HG03066 (cell line): ENCODE measurements around the gene BPI.
"Not testable (repeated sequence)": the region's sequence is repeated elsewhere in the genome, so short reads cannot be mapped to it uniquely, and the experiment has no call there.

ENCODE experiments used
- ATAC-seq: cut with Tn5 transposase; IDR thresholded peaks from one replicate; pipeline ENCODE4 v1.9.1; 2021; ENCODE audit warnings: low read depth; ENCODE audit not compliant: unreplicated experiment

BPI gene

GRCh38 chr20:38303908-38304379, at the start of gene BPI:
Gene BPI (plus strand): TSS chr20:38304156. CDS start chr20:38304224, 68 bp downstream.
- ATAC-seq = no peak

DNA sequence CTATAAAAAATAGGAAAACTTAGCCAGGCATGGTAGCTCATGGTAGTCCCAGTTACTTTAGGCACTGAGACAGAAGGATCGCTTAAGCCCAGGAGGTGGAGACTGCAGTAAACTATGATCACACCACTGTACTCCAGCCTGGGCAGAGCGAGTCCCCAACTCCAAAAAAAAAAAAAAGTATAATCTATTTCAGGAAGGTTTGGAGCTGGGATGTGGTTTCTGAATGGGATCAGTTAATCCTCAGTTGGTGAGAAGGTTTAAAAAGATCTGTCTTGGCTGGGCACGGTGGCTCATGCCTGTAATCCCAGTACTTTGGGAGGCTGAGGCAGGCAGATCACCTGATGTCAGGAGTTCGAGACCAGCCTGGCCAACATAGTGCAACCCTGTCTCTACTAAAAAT, 49.3 kb upstream of the BPI start:
- ATAC-seq = not testable (repeated sequence)

DNA sequence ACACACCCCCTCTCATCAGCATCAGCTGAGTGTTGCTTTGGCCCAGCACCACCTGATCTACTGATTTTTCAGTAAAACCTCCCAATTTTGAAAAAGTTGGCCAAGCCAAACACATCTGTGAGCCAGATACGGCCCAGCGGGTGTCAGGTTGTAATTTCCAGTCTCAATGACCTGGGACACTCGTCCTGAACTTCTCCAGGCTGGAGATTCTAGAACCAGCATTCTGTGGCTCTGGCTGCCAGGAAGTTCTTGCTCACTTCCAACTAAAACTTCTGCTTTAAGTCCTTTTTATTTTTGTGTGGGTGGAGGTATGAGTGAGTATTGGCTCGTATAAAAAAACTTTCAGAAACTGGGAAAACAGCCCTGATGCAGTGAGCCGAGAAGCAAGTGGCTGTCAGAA, 48.6 kb upstream of the BPI start:
- ATAC-seq = no peak

DNA sequence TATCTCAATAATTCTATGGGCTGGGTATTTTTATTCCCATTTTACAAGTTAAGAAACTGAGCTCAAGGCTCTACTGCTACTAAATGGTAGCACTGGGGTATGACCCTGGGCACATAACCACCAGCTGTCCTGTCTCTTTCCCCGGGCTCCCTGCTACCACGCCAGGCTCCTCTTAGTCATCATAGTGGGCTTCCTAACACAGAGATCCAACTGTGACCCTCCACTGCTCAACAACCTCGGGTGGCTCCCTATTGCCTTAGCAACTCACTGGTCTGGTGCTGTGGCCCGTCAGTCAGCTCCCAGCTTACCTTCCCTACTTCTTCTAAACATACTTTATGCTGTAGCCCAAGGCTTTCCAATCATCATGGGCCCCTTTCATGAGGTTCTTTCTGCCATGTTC, 47.9 kb upstream of the BPI start:
- no peak for ATAC-seq

- ATAC-seq = no peak
Measured at GRCh38 chr20:38256966-38257365, 47.0 kb upstream of the BPI start.

DNA sequence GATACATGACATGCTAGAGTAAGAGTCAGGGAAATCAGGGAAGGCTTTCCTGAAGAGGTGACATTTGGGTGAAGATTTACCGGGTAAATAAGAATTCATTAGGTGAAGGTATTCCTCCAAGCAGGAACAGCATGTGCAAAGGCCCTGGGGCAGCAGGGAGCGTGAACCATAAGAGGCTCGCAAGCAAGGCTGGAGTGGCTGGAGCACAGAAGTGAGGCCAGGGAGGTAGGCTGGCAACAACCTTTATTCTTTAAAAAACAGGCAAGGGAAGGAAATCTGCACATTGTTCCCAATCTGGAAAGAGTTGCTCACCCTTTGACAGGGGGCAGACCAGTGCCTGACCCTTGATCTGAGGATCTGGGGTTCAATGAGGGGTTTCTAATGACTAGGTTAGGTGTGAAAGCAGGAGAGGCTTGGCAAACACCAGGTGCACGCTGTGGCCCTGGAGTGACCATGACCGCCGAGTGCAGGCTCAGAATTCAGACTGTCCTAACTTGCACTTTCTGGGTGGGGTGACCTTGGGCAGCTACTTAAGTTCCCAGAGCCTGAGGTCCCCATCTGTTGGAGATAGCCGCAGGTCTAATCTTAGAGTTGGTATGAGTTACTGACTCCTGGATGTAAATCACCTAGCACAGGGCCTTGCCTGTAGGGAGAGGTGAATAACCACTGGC, 45.3 kb upstream of the BPI start:
- ATAC-seq = no peak

DNA sequence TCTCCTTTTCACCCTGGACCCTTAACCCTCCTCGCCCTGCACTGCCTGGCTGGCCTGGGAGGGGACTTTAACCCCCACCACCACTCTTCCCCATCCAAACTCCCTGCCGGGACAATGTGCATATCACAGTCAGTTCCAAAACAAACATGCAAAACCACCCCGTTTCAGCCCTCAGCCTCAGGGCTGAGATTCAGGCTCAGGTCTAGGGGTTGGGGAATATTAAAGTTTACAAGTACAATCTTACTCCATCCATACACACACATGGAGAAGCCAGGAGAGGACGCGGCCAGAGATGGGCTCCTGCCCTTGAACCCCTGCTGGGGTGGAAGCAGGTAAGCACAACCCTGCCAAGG, 44.0 kb upstream of the BPI start:
- no peak for ATAC-seq

GRCh38 chr20:38260378-38261053, 43.4 kb upstream of the BPI start, which contains the start of gene KIAA1755:
Gene KIAA1755 (minus strand): TSS chr20:38260735. CDS start chr20:38260500, 235 bp downstream.
- no peak for ATAC-seq

- no peak for ATAC-seq
Measured at GRCh38 chr20:38261054-38261390, 42.9 kb upstream of the BPI start.

DNA sequence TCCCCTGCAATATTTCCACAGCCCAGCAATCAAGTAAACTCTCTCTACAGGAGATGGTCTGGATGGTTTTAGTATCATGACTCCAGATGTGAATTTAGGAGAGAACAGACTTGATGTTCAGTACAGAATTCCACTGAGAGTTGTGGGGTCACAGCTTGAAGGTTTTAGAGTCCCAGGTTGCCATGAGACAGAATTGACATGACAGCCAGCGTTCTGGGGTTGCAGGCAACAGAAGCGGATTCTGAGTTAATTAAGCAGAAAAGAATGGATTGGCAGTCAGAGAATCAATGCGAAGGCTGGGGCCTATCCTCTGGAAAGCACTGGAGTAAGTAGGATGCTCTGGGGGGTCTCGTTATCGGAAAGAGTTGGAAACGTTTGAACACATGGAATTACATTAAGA, 41.0 kb upstream of the BPI start:
- ATAC-seq = no peak

GRCh38 chr20:38266426-38266825, 37.5 kb upstream of the BPI start:
- ATAC-seq = no peak

DNA sequence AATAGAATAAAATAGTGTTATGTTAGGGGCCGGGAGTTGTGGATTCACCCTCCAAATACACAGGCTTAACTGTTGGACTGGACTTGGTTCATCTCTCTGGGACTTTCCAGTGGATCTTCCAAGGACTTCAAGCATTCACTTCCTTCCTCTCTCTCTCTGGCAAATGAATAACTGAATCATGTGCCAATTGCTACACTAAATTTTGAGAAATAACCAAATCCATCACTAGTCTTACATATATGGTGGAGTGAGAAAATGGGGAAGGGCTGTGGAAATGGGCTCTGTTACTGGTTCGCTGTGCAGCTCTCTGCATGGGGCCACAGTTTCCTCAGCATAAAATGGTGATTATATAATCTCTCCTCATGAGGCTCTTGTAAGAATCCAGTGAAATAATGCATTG, 36.7 kb upstream of the BPI start:
- ATAC-seq = no peak

DNA sequence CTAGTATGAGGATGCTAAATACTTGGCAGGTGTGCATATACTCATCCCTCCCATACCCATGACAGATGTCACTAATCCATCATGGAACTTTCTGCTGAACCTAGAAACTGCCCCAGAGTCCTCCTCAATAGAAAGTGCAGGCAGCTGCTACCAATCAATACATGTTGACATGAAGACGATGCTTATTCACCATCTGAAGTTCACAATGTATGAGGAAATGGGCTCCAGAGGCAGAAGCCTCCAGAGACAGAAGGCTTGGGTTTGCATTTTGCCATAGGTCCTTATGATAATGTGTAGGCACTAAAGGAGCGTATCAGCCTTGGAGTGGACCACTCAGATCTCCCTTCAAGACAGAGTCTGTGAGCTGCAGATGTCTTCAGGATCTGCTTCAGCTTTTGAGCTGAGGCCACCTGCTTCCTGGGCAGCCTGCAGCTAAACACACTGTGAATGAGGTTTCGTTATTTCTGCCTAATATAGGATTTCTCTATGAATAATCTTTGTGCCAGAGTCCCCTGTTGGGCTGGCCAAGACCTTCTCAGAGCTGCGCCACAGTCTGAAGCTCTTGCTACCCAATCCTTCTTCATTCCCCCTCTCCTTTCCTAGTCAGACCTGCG, 35.9 kb upstream of the BPI start:
- ATAC-seq = no peak

GRCh38 chr20:38269040-38269439, 34.9 kb upstream of the BPI start:
- ATAC-seq = no peak

DNA sequence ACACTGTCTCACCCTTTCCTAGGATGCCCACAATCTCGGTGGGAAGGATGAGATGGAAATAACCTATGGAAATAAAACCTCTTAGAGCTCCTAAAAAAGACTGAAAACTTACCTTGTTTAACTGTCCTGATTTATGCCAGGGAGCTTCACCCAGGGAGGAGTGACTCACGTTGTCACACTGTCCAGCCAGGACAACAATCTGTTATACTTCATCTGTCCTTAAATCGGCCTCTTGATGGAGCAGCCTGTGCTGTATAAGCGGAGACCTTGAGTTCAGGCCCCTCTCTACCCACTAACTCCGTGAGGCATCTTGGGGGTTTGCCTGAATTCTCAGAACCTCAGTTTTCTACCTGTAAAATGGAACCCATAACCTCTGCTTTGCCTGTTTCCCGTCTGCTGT, 34.2 kb upstream of the BPI start:
- ATAC-seq = no peak

DNA sequence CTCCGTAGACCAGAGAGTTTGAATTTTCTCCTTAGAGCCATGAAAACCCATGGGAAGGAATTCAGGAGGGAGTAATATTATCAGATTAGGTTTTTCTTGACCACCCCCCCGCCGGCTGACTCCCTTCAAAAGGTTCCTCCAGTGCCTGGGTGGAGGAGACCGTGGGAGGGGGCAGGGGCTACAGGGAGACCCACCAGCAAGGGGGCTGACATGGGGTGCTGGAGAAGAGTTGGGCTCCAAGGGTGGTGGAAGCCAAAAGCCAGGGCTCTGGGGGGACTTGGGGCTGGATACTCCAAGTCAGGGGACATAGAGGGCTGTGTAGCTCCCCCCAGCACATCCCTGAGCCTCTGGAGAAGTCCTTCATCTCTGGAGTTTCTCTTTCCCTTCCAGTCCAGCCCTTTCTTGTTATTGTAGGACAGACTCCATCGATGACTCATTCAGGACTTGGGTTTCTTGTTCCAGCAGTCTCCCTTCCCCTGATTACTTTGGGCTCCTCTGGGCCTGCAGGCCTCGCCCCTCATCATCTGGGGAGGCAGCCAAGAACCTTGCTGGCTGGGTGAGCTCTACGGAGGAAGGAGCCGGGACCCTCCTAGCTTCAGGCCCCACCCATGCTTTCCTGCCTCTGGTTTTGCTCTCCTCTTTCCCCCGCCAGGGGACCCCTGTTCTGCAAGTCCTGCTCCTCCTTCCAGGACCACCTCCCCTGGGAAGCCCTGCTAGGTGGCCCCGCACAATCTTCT, 32.9 kb upstream of the BPI start:
- no peak for ATAC-seq

DNA sequence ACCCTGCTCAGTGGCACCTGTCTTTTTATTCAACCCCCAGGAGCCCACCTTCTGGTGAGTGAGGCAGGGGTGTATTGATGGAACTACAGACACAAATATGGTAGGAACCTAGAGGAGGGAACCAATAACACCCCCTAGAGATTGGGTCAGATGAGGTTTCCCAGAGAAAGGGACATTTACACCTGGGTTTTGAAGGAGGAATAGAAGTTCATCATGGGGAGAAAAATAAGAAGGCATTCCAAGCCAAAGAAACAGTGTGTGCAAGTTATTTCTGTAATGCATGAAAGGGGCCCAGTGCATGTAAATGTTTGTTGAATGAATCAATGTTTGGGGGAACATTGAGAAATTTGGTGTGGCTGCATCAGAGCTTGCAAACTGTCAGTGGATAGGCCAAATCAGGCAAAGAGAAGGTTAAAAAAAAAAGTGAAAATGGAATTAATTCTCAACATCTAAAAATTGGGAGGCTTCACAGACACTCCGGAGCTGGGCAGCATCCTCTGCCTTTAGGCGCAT, 32.3 kb upstream of the BPI start:
- no peak for ATAC-seq

GRCh38 chr20:38272398-38272797, 31.6 kb upstream of the BPI start:
- ATAC-seq = no peak

- ATAC-seq = no peak
Measured at GRCh38 chr20:38272961-38273360, 31.0 kb upstream of the BPI start.

- ATAC-seq = no peak
Measured at GRCh38 chr20:38275815-38276550, 28.0 kb upstream of the BPI start.
